ENCODE measurements around the gene USP46. TPM values are rescaled to one million over a fixed set of nuclear protein-coding genes. Genes with fewer than 3 reads are reported as not detected.

The USP46 gene
- total RNA-seq (2014; rRNA removed; shearing (Covaris generic)), result 7.2 and 7.3 TPM in 2 replicates

- peak; percentile 76 for DNase-seq (ENCODE audit: low read depth)
These were observed at the start of gene USP46 for GRCh38 chr4:52659001-52659721. Gene USP46, minus strand, starts transcription at chr4:52659301. Its CDS starts 151 bp downstream, at chr4:52659150.

GRCh38 chr4:52704661-52705060 is 45.6 kb upstream of the USP46 start:
- DNase-seq (ENCODE audit: low read depth), result no peak

- no peak for DNase-seq (ENCODE audit: low read depth)
These were observed 45.0 kb upstream of the USP46 start for GRCh38 chr4:52704133-52704532.

GRCh38 chr4:52701207-52701606 is 42.1 kb upstream of the USP46 start:
- DNase-seq (ENCODE audit: low read depth), result no peak

GRCh38 chr4:52694936-52695335 is 35.8 kb upstream of the USP46 start:
- DNase-seq (ENCODE audit: low read depth), result no peak

- no peak for DNase-seq (ENCODE audit: low read depth)
These were observed 34.4 kb upstream of the USP46 start for GRCh38 chr4:52693492-52693891.

GRCh38 chr4:52689096-52689495 is 30.0 kb upstream of the USP46 start:
- DNase-seq (ENCODE audit: low read depth), result no peak

- no peak for DNase-seq (ENCODE audit: low read depth)
These were observed 28.6 kb upstream of the USP46 start for GRCh38 chr4:52687696-52688095.

- DNase-seq (ENCODE audit: low read depth), result no peak
These were observed 26.2 kb upstream of the USP46 start for GRCh38 chr4:52685316-52685715.

- DNase-seq (ENCODE audit: low read depth), result no peak
These were observed 25.8 kb upstream of the USP46 start for GRCh38 chr4:52684896-52685295.

- no peak for DNase-seq (ENCODE audit: low read depth)
These were observed 21.3 kb upstream of the USP46 start for GRCh38 chr4:52680381-52680780.

GRCh38 chr4:52676536-52676935 is 17.4 kb upstream of the USP46 start:
- no peak for DNase-seq (ENCODE audit: low read depth)

GRCh38 chr4:52675111-52675510 is 16.0 kb upstream of the USP46 start:
- no peak for DNase-seq (ENCODE audit: low read depth)

GRCh38 chr4:52670739-52671138 is 11.6 kb upstream of the USP46 start:
- no peak for DNase-seq (ENCODE audit: low read depth)

- no peak for DNase-seq (ENCODE audit: low read depth)
These were observed 11.0 kb upstream of the USP46 start for GRCh38 chr4:52670121-52670520.

- DNase-seq (ENCODE audit: low read depth), result no peak
These were observed 6.5 kb upstream of the USP46 start for GRCh38 chr4:52665592-52665991.

- no peak for DNase-seq (ENCODE audit: low read depth)
These were observed 5.4 kb upstream of the USP46 start for GRCh38 chr4:52664479-52664878.

- no peak for DNase-seq (ENCODE audit: low read depth)
These were observed 3.0 kb upstream of the USP46 start for GRCh38 chr4:52661966-52662690.

- DNase-seq (ENCODE audit: low read depth), result no peak
These were observed 1.5 kb upstream of the USP46 start for GRCh38 chr4:52660643-52661042.

- peak; percentile 11 for DNase-seq (ENCODE audit: low read depth)
These were observed 691 bp upstream of the USP46 start for GRCh38 chr4:52659722-52660261.

- peak; percentile 2 for DNase-seq (ENCODE audit: low read depth)
These were observed 480 bp downstream of the USP46 start for GRCh38 chr4:52658641-52659000.

GRCh38 chr4:52657618-52658501 is 1.2 kb downstream of the USP46 start:
- DNase-seq (ENCODE audit: low read depth), result no peak
